Bronchial epithelial cell (primary cell): ENCODE data around the gene PTPN21. TPM values are rescaled to one million over a fixed set of nuclear protein-coding genes. Genes with fewer than 3 reads are reported as not detected.

Experiments
- DNase-seq: peaks from one replicate; pipeline ENCODE4 v3.0.0-alpha.2; 2010; ENCODE audit warnings: low read depth
- FAIRE-seq: peaks from 2 replicates; lab custom pipeline; 2011; peaks lifted over from hg19 to GRCh38; lab: Jason Lieb, UNC
- H3K27me3 ChIP-seq: 2 replicates; pipeline ENCODE4 v1.5.1; 2011; ENCODE audit warnings: low read length; ENCODE audit not compliant: control insufficient read depth, insufficient read depth
- H3K36me3 ChIP-seq: 2 replicates; pipeline ENCODE4 v1.5.1; 2011; ENCODE audit warnings: low read length; ENCODE audit not compliant: control insufficient read depth, insufficient read depth
- H3K4me3 ChIP-seq: 2 replicates; pipeline ENCODE4 v1.5.1; 2011; ENCODE audit warnings: mild to moderate bottlenecking, low read depth, low read length, control low read depth
- CTCF ChIP-seq: IDR thresholded peaks from 2 replicates; pipeline ENCODE4 v1.5.1; 2011; ENCODE audit warnings: mild to moderate bottlenecking, moderate library complexity, low read length, control low read depth, inconsistent platforms; ENCODE audit not compliant: insufficient read depth, severe bottlenecking
- total RNA-seq: library from RNA; depleted of rRNA; stranded (reverse); fragments of >200 nt; gene quantifications from 2 replicates; pipeline ENCODE4 v1.2.1, GENCODE V29; 2014

Gene PTPN21
- total RNA-seq, 1 donor from 2014 or later, result 7.6 TPM

GRCh38 chr14:88420187-88420586 is 134.6 kb downstream of the PTPN21 start:
- H3K4me3 ChIP-seq, result no peak overlapping the region
- H3K27me3 ChIP-seq, result no peaks in the 10 kb centered on the region
- TF ChIP-seq CTCF, result no peak
- DNase-seq (no peak), FAIRE-seq (no peak)
- H3K36me3 ChIP-seq, result peaks cover 1% of the 10 kb centered on the region

- DNase-seq (no peak), FAIRE-seq (no peak)
- no peak for TF ChIP-seq CTCF
- H3K36me3 ChIP-seq, result peaks cover 1% of the 10 kb centered on the region
- no peaks in the 10 kb centered on the region for H3K27me3 ChIP-seq
- H3K4me3 ChIP-seq, result no peak overlapping the region
These were observed 137.2 kb downstream of the PTPN21 start for GRCh38 chr14:88417594-88417993.

Other genes starting within 250 kb of the PTPN21 start
- gene KCNK10, start 231.7 kb downstream of the PTPN21 start, total RNA-seq, result not detected in 2 replicates
- 7.4 and 9.2 TPM in 2 replicates for gene SPATA7, start 169.3 kb downstream of the PTPN21 start, total RNA-seq
- 41.9 and 42.1 TPM in 2 replicates for gene ZC3H14, start 8.0 kb upstream of the PTPN21 start, total RNA-seq
- gene EML5, start 237.9 kb upstream of the PTPN21 start, total RNA-seq, result 0.77 TPM in 1 of 2 replicates, not detected in the other